GM19099 (cell line): ENCODE measurements around the gene SPAG9.

Source experiments
- POLR2A ChIP-seq: IDR thresholded peaks from 3 replicates; pipeline ENCODE4 v1.6.1; 2011; ENCODE audit warnings: low read depth; ENCODE audit not compliant: insufficient read length; ENCODE audit errors: extremely low read depth

SPAG9 gene

GRCh38 chr17:51065466-51065865, 55.2 kb downstream of the SPAG9 start:
- TF ChIP-seq POLR2A: no peak

- no peak for TF ChIP-seq POLR2A
These were observed 56.5 kb downstream of the SPAG9 start for GRCh38 chr17:51064061-51064735.

GRCh38 chr17:51060396-51060795, 60.3 kb downstream of the SPAG9 start:
- TF ChIP-seq POLR2A: no peak

- no peak for TF ChIP-seq POLR2A
These were observed 60.9 kb downstream of the SPAG9 start for GRCh38 chr17:51059781-51060180.

- TF ChIP-seq POLR2A: no peak
These were observed 63.1 kb downstream of the SPAG9 start for GRCh38 chr17:51057534-51057933.

- TF ChIP-seq POLR2A: no peak
These were observed 63.7 kb downstream of the SPAG9 start for GRCh38 chr17:51056813-51057510.

GRCh38 chr17:51054748-51055147, 65.9 kb downstream of the SPAG9 start:
- TF ChIP-seq POLR2A: no peak

- TF ChIP-seq POLR2A: no peak
These were observed 68.4 kb downstream of the SPAG9 start for GRCh38 chr17:51052235-51052634.

GRCh38 chr17:51050291-51051033, 70.2 kb downstream of the SPAG9 start:
- TF ChIP-seq POLR2A: no peak

- TF ChIP-seq POLR2A: no peak
These were observed 73.9 kb downstream of the SPAG9 start for GRCh38 chr17:51046514-51047384.

GRCh38 chr17:51046046-51046445, 74.6 kb downstream of the SPAG9 start:
- no peak for TF ChIP-seq POLR2A

- no peak for TF ChIP-seq POLR2A
These were observed 75.0 kb downstream of the SPAG9 start for GRCh38 chr17:51045621-51046020.

- no peak for TF ChIP-seq POLR2A
These were observed 75.7 kb downstream of the SPAG9 start for GRCh38 chr17:51044976-51045375.

- TF ChIP-seq POLR2A: no peak
These were observed 84.6 kb downstream of the SPAG9 start for GRCh38 chr17:51036084-51036483.

GRCh38 chr17:51035431-51035830, 85.2 kb downstream of the SPAG9 start:
- no peak for TF ChIP-seq POLR2A

GRCh38 chr17:51034800-51035199, 85.9 kb downstream of the SPAG9 start:
- no peak for TF ChIP-seq POLR2A

- no peak for TF ChIP-seq POLR2A
These were observed 87.8 kb downstream of the SPAG9 start for GRCh38 chr17:51032850-51033249.
